Body of pancreas (tissue), 4 donors: Measurements from ENCODE around the gene MED31.

Source experiments
- CTCF ChIP-seq, 7 experiments: fragments of 450-650 bp in 4 of 7; fragments of 200-600 bp in 3 of 7; sonication (generic) in 3 of 7; IDR thresholded peaks; one replicate each; pipeline ENCODE4 v1.5.1; 2016 to 2019; ENCODE audit warnings: antibody characterized with exemption in 7 of 7
- POLR2A ChIP-seq, 3 donors: fragments of 450-650 bp; IDR thresholded peaks; one replicate each; pipeline ENCODE4 v1.6.1; 2016; ENCODE audit warnings: antibody characterized with exemption in 3 of 3, mild to moderate bottlenecking in 2 of 3

GRCh38 chr17:6682339-6682738, 30.9 kb upstream of the MED31 start:
- no peak for TF ChIP-seq CTCF (IDR thresholded peaks at IDR 0.05)
- no peak for TF ChIP-seq POLR2A (IDR thresholded peaks at IDR 0.05)
